AG10803 (cell line): ENCODE data around the gene CES2.
"Not testable (repeated sequence)": the region's sequence is repeated elsewhere in the genome, so short reads cannot be mapped to it uniquely, and the experiment has no call there.

Source experiments
- DNase-seq: peaks from one replicate; pipeline ENCODE4 v3.0.0; 2010; ENCODE audit warnings: low read depth
- H3K4me3 ChIP-seq: 2 replicates; pipeline ENCODE4 v1.5.1; 2011; ENCODE audit warnings: mild to moderate bottlenecking, low read length, control low read depth
- TF ChIP-seq, protein P1 (sequence below): conservative IDR thresholded peaks from 2 replicates; pipeline ENCODE4 v1.5.1; 2011; ENCODE audit warnings: mild to moderate bottlenecking, low read length, control low read depth, inconsistent platforms

CES2 gene

GRCh38 chr16:66891360-66891759 is 44.0 kb upstream of the CES2 start:
- H3K4me3 ChIP-seq = no peak overlapping the region
- DNase-seq = no peak
- TF ChIP-seq, protein P1, sequence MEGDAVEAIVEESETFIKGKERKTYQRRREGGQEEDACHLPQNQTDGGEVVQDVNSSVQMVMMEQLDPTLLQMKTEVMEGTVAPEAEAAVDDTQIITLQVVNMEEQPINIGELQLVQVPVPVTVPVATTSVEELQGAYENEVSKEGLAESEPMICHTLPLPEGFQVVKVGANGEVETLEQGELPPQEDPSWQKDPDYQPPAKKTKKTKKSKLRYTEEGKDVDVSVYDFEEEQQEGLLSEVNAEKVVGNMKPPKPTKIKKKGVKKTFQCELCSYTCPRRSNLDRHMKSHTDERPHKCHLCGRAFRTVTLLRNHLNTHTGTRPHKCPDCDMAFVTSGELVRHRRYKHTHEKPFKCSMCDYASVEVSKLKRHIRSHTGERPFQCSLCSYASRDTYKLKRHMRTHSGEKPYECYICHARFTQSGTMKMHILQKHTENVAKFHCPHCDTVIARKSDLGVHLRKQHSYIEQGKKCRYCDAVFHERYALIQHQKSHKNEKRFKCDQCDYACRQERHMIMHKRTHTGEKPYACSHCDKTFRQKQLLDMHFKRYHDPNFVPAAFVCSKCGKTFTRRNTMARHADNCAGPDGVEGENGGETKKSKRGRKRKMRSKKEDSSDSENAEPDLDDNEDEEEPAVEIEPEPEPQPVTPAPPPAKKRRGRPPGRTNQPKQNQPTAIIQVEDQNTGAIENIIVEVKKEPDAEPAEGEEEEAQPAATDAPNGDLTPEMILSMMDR = no peak

DNA sequence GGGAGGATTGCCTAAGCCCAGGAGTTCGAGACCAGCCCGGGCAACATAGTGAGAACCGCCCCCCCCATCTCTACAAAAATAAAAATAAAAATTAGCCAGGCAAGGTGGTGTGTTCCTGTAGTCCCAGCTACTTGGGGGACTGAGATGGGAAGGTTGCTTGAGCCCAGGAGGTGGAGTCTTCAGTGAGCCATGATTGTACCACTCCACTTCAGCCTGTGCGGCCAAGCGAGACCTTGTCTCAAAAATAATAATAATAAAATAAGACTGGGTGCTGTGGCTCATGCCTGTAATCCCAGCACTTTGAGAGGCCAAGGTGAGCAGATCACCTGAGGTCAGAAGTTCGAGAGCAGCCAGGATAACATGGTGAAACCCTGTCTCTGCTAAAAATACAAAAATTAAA is 43.5 kb upstream of the CES2 start:
- H3K4me3 ChIP-seq = no peak overlapping the region
- no peak for DNase-seq
- TF ChIP-seq, protein P1 = no peak

GRCh38 chr16:66894055-66894454 is 41.3 kb upstream of the CES2 start:
- no peak overlapping the region for H3K4me3 ChIP-seq
- TF ChIP-seq, protein P1 = no peak
- no peak for DNase-seq

DNA sequence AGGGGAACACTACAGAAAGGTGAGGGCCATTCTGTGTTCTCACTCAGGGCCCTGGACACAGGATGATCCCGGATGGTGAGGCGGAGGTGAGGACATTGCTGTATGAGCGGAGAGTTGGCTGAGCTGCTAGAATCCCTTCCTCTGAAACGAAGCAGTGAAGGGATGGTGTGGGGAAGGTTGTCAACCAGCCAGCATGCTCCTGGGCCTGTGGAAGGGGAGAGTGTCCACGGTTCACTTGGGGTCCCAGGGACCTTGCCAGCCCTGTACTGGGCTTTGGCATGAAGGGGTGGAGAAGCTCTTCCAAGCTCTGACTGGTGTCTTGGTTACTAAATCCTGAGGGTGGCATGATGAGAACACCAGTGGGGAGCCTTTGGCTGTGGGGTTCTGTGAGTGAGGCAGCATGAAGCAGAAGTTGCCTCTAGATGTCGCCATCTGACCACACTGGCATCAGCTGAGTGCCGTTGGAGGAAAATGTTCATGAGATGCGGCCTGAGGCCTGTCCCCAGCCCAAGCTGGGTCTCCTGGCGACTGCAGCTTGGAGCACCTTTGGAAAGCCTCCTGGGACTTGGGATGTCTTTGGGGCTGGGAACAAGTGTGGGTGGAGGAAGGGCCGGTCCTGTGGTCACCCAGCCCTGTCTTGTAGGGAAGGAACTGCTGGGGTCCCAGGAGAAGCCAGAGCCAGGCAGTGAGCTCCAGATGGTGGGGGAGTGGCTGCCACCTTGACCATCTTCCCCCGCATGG is 40.2 kb upstream of the CES2 start:
- peak; percentile 71 for DNase-seq
- H3K4me3 ChIP-seq = no peak overlapping the region
- TF ChIP-seq, protein P1 = peak; percentile 92

- DNase-seq = no peak
- TF ChIP-seq, protein P1 = no peak
- H3K4me3 ChIP-seq = no peak overlapping the region
These were observed 39.7 kb upstream of the CES2 start for GRCh38 chr16:66895689-66895979.

DNA sequence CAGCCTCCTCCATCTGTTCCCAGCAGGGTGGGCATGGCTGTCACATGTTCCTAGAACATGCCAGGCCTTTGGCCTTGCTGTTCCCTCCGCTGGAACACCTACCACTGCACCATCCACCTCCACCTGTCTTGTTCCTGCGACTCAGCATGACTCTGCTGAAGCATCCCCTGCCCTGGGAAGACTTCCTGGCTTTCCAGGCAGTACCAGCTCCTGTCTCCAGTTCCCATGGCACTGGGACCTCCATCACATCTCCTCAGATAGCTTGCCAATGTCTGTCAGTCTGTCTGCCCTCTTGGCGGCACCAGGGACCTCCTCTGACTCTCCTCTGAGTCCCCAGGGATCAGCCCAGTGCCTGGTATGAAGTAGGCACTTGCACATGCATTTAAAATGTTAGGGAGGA is 39.3 kb upstream of the CES2 start:
- no peak overlapping the region for H3K4me3 ChIP-seq
- TF ChIP-seq, protein P1 = no peak
- DNase-seq = no peak

GRCh38 chr16:66896682-66897081 is 38.6 kb upstream of the CES2 start:
- not testable (repeated sequence) for DNase-seq, H3K4me3 ChIP-seq

DNA sequence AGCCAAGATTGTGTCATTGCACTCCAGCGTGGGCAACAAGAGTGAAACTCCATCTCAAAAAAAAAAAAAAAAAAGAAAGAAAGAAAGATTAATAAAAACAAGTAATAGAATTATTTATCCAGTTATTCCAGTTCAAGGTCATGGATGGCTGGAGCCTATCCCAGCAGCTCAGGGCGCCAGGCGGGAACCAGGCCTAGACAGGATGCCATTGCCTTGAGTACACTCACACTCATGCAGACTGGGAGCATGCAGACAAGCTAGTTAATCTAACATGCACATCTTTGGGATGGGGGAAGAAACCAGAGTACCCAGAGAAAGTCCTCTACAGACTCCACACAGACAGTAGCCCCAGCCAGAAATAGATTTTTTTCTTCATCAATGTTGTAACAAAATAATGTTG is 37.1 kb upstream of the CES2 start:
- peak; percentile 74 for DNase-seq

More for the DNA sequence above, 37.1 kb upstream of the CES2 start:
- TF ChIP-seq, protein P1 = no peak
- no peak overlapping the region for H3K4me3 ChIP-seq
